Measurements from ENCODE around the gene ISCU.

Gene ISCU

GRCh38 chr12:108581311-108582227 lies 19.2 kb downstream of the ISCU start:
- H3K4me3 ChIP-seq (ENCODE audit: control insufficient read depth, low read depth, low read length): no peak overlapping the region
- no peak for DNase-seq (ENCODE audit: low read depth)
- TF ChIP-seq CTCF (IDR thresholded peaks at IDR 0.05; ENCODE audit: control insufficient read depth, insufficient read depth, low read depth, low read length, missing control alignments): no peak

- no peak overlapping the region for H3K4me3 ChIP-seq (ENCODE audit: control insufficient read depth, low read depth, low read length)
- no peak for TF ChIP-seq CTCF (IDR thresholded peaks at IDR 0.05; ENCODE audit: control insufficient read depth, insufficient read depth, low read depth, low read length, missing control alignments)
- DNase-seq (ENCODE audit: low read depth): no peak
Observed at GRCh38 chr12:108582509-108582908, 20.1 kb downstream of the ISCU start.

- no peak overlapping the region for H3K4me3 ChIP-seq (ENCODE audit: control insufficient read depth, low read depth, low read length)
- DNase-seq (ENCODE audit: low read depth): no peak
- no peak for TF ChIP-seq CTCF (IDR thresholded peaks at IDR 0.05; ENCODE audit: control insufficient read depth, insufficient read depth, low read depth, low read length, missing control alignments)
Observed at GRCh38 chr12:108582978-108583770, 20.8 kb downstream of the ISCU start.

- TF ChIP-seq CTCF (IDR thresholded peaks at IDR 0.05; ENCODE audit: control insufficient read depth, insufficient read depth, low read depth, low read length, missing control alignments): no peak
- DNase-seq (ENCODE audit: low read depth): no peak
Observed at GRCh38 chr12:108583991-108584390, 21.6 kb downstream of the ISCU start.

GRCh38 chr12:108584456-108585065 lies 22.2 kb downstream of the ISCU start:
- DNase-seq (ENCODE audit: low read depth): no peak
- no peak for TF ChIP-seq CTCF (IDR thresholded peaks at IDR 0.05; ENCODE audit: control insufficient read depth, insufficient read depth, low read depth, low read length, missing control alignments)
- no peak overlapping the region for H3K4me3 ChIP-seq (ENCODE audit: control insufficient read depth, low read depth, low read length)

More at GRCh38 chr12:108583991-108584390, 21.6 kb downstream of the ISCU start:
- H3K4me3 ChIP-seq (ENCODE audit: control insufficient read depth, low read depth, low read length): no peak overlapping the region

- DNase-seq (ENCODE audit: low read depth): no peak
- no peak for TF ChIP-seq CTCF (IDR thresholded peaks at IDR 0.05; ENCODE audit: control insufficient read depth, insufficient read depth, low read depth, low read length, missing control alignments)
- H3K4me3 ChIP-seq (ENCODE audit: control insufficient read depth, low read depth, low read length): no peak overlapping the region
Observed at GRCh38 chr12:108585864-108586263, 23.5 kb downstream of the ISCU start.

Data from AG09309 (cell line).